ENCODE measurements around the gene CD7. TPM values are rescaled to one million over a fixed set of nuclear protein-coding genes. Genes with fewer than 3 reads are reported as not detected.
"Not testable (repeated sequence)": the region's sequence is repeated elsewhere in the genome, so short reads cannot be mapped to it uniquely, and the experiment has no call there.

The CD7 gene
- total RNA-seq, 1 experiment from 2014 or later = 0.74 TPM

- H3K27ac Mint-ChIP-seq = no peak overlapping the region
- no peaks in the 10 kb centered on the region for H3K36me3 Mint-ChIP-seq
- no peaks in the 10 kb centered on the region for H3K4me1 Mint-ChIP-seq
- no peaks in the 10 kb centered on the region for H3K27me3 Mint-ChIP-seq (ENCODE audit: low read depth)
- TF ChIP-seq ETV6 (CRISPR knock-in tag; IDR thresholded peaks at IDR 0.05) (no peak), FOXP4 (CRISPR knock-in tag; IDR thresholded peaks at IDR 0.05) (no peak), GRHL2 (CRISPR knock-in tag; IDR thresholded peaks at IDR 0.05; ENCODE audit: insufficient replicate concordance, severe bottlenecking) (no peak)
- POLR2A ChIA-PET = no interaction called here
- no peak for ATAC-seq
- no peak for DNase-seq (ENCODE audit: low spot score)
- no peak overlapping the region for H3K4me3 Mint-ChIP-seq
- H3K9me3 Mint-ChIP-seq = no peaks in the 10 kb centered on the region
- CTCF ChIA-PET = no interaction called here
These were observed 31.5 kb upstream of the CD7 start for GRCh38 chr17:82348866-82349265.

- no peaks in the 10 kb centered on the region for H3K9me3 Mint-ChIP-seq
- POLR2A ChIA-PET = no interaction called here
- ATAC-seq (no peak), DNase-seq (ENCODE audit: low spot score) (no peak)
- TF ChIP-seq NR1H2 (CRISPR knock-in tag; IDR thresholded peaks at IDR 0.05) = no peak
- TF ChIP-seq ARID4B (CRISPR knock-in tag; IDR thresholded peaks at IDR 0.05; ENCODE audit: borderline replicate concordance) = no peak
- TF ChIP-seq NR2C2 (CRISPR knock-in tag; IDR thresholded peaks at IDR 0.05) = no peak
- TF ChIP-seq ETV6 (CRISPR knock-in tag; IDR thresholded peaks at IDR 0.05) = no peak
- no peaks in the 10 kb centered on the region for H3K36me3 Mint-ChIP-seq
- no peak overlapping the region for H3K4me3 Mint-ChIP-seq
- CTCF ChIA-PET = no interaction called here
- no peak overlapping the region for H3K27ac Mint-ChIP-seq
- H3K4me1 Mint-ChIP-seq = no peaks in the 10 kb centered on the region
- no peaks in the 10 kb centered on the region for H3K27me3 Mint-ChIP-seq (ENCODE audit: low read depth)
These were observed 31.0 kb upstream of the CD7 start for GRCh38 chr17:82348434-82348833.

- H3K4me3 Mint-ChIP-seq; H3K9me3 Mint-ChIP-seq; H3K36me3 Mint-ChIP-seq; ATAC-seq; H3K27ac Mint-ChIP-seq; DNase-seq (ENCODE audit: low spot score); CTCF ChIA-PET; H3K27me3 Mint-ChIP-seq (ENCODE audit: low read depth); POLR2A ChIA-PET; H3K4me1 Mint-ChIP-seq: not testable (repeated sequence)
These were observed 30.6 kb upstream of the CD7 start for GRCh38 chr17:82347994-82348393.

GRCh38 chr17:82346342-82347300 lies 29.2 kb upstream of the CD7 start:
- ChIA-PET POLR2A (no interaction called here), CTCF (interaction anchor here (1.4 kb wide), 1 partner anchor 45 kb away, joined by 3 read pairs; no protein-coding TSS in a partner anchor)
- no peak overlapping the region for H3K4me3 Mint-ChIP-seq
- TF ChIP-seq GABPB1 (CRISPR knock-in tag; IDR thresholded peaks at IDR 0.05) (peak; percentile 85), ZSCAN18 (CRISPR knock-in tag; IDR thresholded peaks at IDR 0.05) (no peak), HMGXB4 (CRISPR knock-in tag; IDR thresholded peaks at IDR 0.05) (no peak)
- DNase-seq (ENCODE audit: low spot score) (no peak), ATAC-seq (no peak)
- H3K27me3 Mint-ChIP-seq (ENCODE audit: low read depth) = peaks cover 9% of the 10 kb centered on the region
- no peaks in the 10 kb centered on the region for H3K4me1 Mint-ChIP-seq
- H3K9me3 Mint-ChIP-seq = no peaks in the 10 kb centered on the region
- H3K36me3 Mint-ChIP-seq = no peaks in the 10 kb centered on the region
- H3K27ac Mint-ChIP-seq = peak overlapping the region; percentile 50; the same call in 1 of the 2 replicates

Measured in WTC11 (cell line).